Stromal cell of bone marrow (primary cell): ENCODE measurements around the gene RSAD1.

Experiments
- DNase-seq: peaks from one replicate; pipeline ENCODE4 v3.0.0-alpha.2; 2012; ENCODE audit warnings: low read depth

RSAD1 gene

DNA sequence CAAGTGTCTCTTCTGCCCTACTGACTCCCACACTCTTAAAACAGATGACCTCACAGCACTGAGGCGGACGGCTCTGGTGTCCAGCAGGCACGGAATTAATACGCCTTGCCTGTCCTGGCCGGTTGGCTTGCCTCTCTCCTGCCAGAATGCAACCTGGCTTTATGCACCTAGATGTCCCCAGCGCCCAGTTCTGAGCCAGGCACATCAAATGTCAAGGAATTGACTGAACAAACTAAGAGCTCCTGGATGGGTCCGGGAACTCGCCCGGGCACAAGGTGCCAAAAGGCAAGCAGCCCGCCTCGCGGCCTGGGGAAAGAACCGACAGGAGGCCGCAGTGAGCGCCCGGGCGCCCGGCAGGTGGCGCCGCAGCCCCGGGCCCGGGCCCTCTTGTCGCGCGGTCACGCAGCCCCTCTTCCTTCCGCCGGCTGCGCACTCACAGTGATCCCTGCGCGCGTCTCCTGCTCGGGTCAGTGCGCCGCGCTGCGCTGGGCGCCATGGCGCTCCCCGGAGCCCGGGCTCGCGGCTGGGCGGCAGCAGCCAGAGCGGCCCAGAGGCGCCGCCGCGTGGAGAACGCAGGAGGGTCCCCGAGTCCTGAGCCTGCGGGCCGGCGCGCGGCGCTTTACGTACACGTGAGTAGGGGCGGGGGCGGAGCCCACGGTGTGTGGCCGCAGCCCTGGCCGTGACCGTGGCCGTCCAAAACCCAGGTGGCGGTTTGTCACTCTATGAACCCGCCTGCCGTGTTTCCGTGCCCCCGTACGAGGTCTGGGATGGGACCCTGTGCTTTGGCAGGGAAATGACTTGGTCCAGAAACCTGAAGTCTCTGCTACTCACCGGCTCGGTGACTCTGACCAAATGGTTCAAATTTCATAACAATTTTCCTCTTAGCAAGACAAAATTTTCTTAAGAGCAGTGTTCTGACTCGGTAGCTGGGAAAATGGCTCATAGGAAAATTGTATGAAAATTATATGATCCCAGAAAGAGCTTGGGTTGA, at the start of gene RSAD1:
Gene RSAD1 (plus strand): TSS at position 470 of the 991 bp plus-strand sequence. CDS start 25 bp downstream, at position 495.
- peak; percentile 63 for DNase-seq

DNA sequence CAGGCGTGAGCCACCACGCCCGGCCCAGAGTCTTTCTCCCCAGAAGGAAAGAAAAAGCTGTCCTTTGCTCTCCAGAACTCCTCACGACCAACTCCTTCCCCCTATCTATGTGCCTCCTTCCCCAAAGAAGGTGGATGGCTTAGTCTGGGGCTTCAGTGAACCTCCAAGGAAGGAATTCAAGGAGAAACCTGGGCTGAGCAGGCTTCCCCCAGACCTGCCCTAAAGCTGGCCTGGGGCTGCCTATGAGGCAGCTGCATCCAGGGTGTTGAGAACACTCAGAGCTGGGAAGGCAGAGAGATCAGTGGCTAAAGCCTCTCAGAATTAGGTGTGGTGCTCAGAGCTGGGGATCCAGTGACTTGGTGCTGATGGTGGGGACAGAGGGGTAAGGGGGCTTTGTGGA, 48.9 kb upstream of the RSAD1 start:
- DNase-seq = no peak

DNA sequence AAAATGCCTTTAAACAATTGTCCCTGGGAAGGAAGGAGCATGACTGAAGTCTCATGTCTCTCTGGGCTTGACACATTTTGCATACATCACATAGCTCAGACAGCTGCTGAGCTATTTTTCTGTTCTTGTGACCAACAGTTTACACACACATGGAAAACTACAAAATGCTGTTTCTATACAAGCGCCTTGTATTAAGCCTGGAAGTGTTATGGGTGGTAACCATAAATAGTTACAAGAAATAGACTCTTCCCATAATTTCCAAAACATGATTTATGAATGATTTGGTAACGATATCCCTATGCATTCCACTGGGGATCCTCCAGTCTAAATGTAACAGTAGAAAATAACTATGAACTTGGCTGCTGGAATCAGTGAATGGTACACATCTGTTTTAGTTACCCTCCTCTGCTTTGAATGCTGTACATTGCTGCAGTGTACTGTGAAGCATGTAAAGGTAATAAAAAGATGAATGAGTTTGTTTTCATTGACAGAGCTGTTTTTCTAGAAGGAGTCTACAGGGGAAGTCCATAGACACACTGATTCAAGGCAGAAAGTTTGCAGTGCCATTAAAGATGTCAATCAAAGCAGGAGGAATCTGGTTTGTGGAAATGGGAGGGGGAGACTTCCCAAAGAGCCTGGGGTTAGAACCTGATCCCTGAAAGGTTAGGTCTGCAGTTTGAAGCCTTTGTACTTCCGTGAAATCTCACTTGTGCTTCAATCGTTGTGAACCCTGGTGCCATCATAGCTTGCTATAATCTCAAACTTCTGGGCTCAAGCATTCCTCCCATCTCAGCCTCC, 47.6 kb upstream of the RSAD1 start:
- DNase-seq = no peak

DNA sequence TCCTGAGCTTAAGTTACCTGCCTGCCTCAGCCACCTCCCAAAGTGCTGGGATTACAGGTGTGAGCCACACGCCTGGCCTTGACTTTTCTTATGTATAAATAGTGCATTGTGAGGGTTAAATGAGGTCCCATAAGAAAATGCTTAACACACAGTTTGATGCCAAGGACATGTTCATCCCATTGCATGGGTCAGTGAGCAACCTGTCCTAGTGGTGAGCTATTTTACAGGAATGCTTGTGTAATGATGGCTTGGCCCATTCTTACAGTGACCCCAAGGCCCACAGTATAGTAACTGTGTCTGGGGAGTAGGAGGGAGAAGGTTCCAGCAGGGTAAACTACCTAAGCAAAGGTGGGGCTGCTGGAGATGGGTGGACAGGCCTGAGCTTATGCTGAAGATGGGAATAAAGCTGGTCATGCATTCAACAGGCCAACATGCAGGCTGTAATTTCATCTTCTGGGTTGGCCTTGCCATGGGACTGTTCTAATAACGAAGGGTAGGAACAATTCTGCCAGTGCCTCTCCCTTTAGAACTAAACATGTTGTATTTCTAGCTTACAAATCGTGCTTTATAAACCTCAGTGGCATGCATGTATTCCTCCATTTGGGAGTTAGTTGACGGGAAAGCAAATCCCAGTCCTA, 46.4 kb upstream of the RSAD1 start:
- no peak for DNase-seq

DNA sequence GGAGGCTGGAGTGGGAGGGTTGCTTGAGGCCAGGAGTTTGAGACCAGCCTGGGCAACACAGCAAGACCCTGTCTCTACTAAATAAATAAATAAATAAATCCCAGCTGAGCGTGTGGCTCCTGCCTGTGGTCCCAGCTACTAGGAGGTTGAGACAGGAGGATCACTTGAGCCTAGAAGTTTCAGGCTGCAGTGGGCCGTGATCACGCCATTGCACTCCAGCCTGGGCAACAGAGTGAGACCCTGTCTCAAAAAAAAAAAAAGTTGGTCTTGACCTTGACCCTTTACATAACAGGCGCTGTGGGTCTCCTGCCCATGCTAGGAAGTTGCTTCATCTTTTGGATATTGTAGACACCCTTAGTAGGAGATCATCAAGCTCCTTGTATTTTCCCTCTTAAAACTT, 41.3 kb upstream of the RSAD1 start:
- no peak for DNase-seq

DNA sequence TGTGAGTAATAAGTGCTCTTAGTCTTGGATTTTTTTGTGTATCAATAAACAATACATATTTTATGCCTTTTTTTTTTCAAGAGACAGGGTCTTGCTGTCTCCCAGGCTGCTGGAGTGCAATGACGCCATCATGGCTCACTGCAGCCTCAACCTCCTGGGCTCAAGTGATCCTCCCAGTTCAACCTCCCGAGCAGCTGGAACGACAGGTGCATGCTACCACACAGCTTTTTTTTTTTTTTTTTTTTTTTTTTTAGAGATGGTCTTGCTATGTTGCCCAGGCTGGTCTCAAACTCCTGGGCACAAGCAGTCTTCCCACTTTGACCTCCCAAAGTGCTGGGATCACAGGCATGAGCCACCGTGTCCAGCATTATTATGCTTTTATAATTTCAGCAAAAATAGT, 39.7 kb upstream of the RSAD1 start:
- DNase-seq = no peak

DNA sequence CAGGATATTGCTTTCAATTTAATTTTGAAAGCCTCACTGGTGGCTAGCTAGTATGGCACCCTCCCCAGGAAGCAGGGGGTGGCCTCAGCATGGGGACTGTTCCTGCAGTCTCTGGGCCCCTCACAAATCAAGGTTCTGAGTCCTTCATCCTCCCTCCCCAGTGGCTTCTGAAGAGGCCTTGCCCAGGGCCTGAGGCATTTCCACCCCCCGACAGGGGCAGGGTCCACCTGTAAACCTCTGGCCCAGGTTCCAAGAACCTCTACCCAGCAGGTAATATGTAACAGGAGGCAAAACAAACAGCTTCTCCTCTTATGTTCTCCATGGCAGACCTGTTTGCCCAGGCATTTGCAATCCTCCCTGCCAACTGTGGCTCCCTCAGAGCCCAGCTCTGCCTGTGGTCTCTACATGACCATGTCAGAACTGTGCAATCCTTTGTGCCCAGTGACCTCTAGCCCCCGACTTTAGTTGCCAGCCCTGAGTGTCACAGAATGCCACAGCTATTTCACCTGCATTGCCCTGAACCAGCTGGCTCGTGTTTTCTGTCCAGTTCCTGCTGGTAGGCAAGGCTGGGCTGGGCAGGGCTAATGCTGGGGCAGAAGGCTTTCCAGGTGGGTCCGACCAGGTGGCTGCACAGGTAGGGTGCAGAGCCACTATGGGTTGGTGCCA, 38.4 kb upstream of the RSAD1 start:
- no peak for DNase-seq

DNA sequence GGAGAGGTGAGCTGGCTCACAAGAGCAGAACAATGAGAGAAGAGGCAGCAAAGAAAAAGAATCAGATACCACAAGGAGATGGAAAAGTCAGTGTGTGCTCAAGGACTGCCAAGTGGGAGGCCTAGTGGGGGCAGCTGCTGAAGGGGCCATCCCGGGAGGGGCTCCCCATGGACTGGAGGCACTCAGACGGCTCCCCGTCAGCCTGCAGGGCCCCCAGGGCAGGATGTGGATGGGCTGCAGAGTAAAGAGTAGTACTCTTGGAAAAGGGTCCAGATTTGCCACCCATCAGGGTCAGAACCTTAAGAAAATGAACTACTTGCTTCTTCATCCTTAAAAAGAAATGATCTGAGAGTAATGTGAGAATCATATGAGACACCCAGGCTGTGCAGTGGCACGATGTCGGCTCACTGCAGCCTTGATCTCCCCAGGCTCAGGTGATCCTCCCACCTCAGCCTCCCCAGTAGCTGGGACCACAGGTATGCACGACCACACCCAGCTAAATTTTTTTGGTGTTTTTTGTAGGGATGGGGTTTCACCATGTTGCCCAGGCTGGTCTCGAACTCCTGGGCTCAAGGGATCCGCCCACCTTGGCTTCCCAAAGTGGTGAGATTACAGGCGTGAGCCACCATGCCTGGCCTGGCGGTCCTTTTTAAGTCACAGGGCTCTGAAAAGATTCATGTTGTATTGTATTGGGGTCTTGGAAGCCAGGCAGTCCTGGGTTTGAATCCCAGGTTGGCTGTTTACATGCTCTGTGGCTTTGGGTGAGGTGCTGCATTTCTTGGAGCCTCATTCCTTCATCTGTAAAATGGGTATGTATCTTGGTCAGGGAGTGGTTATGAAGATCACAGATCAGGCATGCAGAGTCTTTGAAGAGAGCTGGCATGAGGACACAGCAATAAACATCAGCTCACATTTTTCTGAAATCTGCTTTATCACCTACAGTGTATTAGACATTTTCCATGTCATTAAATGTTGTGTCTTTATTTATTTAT, 37.5 kb upstream of the RSAD1 start:
- no peak for DNase-seq

DNA sequence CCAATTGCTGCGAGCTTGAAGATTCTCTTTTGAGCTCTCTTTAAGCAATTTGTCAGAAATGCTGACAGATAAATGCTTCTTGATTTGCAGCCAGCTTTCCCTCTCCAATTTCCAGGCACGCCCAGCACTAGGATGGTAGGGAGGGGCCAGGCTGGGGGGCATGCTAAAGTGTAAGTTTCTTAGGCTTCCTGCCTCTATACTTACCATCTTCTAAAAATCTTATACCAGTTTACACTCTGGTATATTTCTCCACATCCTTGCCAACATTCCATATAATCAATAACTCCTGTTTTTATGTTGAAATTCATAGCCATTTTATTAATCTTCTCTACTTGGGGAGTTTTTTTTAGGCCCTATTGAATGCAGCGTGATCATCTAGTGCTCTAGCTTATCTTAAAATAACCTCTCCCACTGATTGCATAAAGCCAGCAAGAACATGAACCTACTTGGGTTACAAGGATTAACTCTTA, 35.1 kb upstream of the RSAD1 start:
- DNase-seq = no peak

DNA sequence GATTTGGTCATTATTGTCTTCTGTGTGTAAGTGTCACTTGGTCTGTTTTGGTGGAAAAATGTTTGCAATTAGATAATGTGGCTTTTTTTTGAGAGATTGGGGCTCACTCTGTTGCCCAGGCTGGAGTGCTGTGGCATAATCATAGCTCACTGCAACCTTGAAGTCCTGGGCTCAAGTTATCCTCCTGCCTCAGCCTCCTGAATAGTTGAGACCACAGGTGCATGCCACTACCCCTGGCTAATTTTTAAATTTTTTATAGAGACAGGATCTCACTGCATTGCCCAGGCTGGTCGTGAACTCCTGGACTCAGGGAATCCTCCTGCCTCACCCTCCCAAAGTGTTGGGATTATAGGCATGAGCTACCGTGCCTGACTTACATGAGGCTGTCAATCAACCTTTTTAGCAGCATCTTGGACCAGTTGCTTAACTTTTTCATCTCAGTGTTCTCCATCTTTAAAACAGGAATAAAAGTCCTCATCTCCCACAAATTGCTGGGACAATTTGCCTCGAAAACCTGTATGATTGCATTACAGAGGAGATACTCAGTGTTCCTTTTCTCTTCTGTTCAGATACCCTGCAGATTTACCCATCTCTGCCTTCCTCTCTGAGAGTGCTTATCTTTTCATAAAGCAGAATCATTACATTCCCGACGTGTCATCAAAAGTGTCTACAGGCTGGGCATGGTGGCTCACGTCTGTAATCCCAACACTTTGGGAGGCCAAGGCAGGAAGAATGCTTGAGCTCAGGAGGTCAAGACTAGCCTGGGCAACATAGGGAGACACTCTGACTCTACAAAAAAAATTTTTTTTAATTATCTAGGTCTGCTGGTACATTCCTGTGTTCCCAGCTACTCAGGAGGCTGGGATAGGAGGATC, 33.6 kb upstream of the RSAD1 start:
- DNase-seq = no peak

DNA sequence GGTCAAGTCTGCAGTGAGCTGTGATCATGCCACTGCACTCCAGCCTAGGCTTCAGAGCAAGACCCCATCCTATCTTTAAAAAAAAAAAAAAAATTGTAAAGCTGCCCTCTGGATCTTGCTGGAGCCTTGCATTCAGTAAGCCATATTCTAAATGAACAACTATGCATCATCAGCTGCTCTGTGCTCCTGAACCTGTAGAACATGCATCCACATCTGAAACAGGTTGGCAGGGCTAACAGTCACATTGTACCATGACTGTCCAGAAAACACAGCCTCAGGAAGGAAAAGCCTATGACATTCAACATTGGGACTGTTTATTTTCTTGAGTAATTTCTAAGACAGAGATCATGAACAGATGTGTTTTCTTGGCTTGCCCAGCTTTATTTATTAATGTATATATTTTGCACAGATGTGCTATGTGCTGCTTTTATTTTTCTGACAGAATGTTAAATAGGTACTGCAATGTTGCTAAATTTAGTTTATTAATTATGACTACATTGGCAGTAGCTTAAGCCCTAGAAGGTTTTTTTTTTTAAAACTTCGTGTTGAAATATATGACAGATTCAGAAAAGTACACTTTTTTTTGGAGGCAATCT, 32.8 kb upstream of the RSAD1 start:
- DNase-seq = no peak

DNA sequence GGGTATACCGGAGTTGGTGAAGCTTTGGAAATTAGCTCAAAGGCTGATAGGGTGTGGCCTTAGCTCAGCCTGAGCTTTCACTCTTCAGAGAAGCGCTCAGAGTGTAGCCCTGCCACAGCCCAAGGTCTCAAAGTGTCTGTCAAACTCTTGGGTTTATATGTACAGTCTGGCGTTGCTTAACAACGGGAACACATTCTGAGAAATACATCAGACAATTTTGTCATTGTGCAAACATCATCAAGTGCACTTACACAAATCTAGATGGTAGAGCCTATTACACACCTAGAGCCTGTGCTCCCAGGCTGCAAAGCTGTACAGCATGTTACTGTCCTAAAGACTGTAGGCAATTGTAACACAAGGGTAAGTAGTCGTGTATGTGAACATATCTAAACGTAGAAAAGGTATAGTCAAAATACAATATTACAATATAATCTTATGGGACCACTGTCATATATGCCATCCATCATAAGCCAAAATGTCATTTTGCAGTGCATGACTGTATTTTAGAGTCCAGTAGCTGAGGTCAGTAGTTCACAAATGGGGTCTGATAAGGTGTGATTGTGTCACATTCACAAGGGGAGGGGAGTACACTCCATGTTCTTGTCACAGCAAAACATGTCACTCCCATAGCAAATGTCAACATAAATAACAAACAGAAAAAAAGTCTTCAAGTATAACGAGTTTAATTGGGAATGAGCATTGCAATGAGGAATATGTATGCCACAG, 30.6 kb upstream of the RSAD1 start:
- DNase-seq = no peak

DNA sequence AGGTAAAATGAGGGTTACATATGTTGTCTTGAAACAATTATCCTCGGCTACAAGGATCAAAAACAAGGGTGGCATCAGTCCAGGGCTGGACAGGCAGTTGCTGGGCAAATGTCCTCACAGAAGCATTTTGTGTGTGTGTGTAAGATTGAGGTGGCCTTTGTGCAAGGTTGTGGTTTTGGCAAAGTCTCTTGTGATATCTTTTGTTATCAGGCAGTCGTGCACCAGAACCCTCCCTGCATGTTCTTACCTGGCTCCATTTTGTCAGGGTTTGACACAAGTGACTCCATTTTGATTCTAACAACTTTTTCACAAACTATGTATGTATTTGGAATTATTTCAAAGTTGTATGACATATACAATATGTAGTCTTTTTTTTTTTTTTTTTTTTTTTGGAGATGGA, 30.0 kb upstream of the RSAD1 start:
- no peak for DNase-seq

DNA sequence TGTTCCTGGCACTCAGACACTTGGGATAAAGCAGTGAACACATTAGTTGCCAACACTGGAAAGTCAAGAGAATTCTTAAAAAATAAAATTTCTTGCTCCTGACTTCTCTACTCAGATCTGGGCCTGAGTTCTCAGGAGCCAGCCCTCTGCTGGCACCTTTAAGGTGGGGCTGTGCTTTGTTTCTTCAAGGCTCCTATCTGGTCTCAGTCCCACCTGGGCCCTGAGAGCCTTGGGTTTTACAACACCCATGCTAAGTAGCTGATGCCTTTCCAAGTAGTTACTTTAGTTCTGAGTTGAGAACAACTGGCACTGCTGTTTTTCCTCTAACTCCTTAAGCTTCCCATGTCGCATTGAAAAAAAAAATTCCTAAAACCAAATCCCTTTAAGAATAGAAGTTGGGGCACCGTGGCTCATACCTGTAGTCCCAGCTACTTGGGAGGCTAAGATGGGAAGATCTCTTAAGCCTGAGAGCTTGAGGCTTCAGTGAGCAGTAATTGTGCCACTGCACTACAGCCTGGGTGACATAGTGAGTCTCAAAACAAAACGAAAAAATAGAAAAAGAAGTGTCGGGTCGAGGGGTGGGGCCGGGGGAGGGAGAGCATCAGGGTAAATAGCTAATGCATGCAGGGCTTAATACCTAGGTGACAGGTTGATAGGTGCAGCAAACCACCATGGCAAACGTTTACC, 26.6 kb upstream of the RSAD1 start:
- DNase-seq = no peak

DNA sequence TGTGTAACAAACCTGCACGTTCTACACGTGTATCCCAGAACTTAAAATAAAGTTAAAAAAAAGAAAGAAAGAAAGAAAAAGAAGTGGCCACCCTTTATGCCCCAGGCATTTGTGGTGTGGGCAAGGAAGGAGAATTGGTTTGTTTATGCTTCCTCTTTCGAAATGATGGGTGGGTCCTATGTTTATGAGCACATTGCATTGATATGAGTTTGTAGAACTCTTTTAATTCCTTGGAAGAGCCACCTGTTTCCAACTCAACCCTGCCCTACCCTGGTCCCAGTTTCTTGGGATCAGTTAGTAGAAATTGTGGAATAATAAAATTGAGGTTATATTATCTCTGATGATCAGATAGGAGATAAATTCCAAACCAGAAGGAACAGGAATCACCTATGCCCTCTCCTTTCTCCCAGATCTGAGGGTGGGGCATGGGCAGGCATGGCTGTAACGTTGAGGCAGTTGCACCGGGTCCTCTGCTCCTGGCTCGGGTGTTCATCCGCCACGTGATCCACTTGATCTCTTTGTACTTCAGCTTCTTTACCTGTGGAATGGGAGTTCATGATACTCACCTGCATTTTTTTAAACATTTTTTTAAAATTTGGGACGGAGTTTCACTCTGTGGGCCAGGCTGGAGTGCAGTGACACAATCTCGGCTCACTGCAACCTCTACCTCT, 25.9 kb upstream of the RSAD1 start:
- no peak for DNase-seq

DNA sequence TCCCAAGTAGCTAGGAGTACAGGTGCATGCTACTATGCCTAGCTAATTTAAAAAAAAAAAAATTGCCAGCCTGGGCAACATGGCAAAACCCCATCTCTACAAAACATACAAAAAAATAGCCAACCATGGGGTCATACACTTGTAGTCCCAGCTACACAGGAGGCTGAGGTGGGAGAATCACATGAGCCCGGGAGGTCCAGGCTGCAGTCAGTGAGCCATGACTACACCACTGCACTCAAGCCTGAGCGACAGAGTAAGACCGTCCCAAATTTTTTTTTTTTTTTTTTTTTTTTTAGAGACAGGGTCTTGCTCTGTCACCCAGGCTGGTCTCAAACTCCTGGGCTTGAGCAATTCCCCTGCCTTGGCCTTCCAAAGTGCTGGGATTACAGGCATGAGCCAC, 24.8 kb upstream of the RSAD1 start:
- no peak for DNase-seq

DNA sequence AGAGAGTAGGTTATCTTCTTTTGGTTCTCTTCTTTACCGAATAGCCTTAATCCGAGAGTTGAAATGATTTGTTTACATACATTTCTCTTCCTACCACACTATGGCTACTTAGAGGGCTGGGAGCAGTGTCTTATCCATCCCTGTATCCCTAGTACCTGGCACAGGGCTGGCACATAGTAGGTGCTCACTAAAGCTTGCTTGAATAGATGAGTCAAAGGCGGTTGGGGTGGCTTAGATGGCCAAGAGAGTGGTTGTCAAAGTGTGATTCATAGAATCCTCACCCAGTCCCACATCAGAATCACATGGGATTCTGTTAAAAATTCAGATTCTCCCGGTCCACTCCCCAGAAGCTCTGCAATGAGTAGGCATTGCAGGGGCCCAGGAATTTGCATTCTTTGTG, 21.0 kb upstream of the RSAD1 start:
- DNase-seq = no peak
